GM21723 (cell line): ENCODE measurements around the gene NUBP2.

Experiments
- ATAC-seq: cut with Tn5 transposase; IDR thresholded peaks from one replicate; pipeline ENCODE4 v1.9.1; 2021; ENCODE audit warnings: mild to moderate bottlenecking, moderate library complexity; ENCODE audit not compliant: unreplicated experiment

NUBP2 gene

DNA sequence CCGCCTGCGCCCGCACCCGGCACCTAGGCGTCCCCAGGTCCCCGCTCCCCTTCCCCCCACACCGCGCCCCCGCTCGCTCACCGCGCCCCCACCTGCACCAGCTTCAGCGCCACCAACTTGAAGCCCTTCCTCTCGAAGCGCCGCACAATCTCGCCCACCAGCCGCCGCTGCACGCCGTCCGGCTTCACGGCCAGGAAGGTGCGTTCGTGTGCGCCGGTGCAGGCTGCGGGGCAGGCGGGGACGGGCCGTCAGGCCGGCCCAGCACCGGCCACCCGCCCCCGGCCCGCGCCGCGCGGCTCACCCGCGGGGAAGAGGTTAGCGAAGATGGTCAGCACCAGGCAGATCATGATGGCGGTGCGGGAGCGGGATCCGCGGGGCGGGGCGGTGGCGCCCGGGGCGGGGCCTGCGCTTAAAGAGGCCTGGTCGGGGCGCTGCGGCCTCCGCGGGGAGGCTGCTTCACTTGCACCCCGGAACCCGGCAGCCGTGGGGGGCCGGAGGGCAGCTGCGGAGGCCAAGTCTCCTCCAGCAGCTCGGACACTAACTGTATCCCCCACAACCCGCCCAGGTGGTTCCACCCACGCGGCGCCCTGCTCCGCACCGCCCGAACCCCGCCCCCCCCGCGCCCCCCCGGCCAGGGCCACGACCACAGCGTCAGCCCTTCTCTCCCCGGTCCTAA, 11.4 kb upstream of the NUBP2 start, which contains the start of gene NME3:
Gene NME3, minus strand, starts transcription at position 356 of the 676 bp plus-strand sequence. Its CDS starts 9 bp downstream, at position 347.
- ATAC-seq: peak; percentile 31

DNA sequence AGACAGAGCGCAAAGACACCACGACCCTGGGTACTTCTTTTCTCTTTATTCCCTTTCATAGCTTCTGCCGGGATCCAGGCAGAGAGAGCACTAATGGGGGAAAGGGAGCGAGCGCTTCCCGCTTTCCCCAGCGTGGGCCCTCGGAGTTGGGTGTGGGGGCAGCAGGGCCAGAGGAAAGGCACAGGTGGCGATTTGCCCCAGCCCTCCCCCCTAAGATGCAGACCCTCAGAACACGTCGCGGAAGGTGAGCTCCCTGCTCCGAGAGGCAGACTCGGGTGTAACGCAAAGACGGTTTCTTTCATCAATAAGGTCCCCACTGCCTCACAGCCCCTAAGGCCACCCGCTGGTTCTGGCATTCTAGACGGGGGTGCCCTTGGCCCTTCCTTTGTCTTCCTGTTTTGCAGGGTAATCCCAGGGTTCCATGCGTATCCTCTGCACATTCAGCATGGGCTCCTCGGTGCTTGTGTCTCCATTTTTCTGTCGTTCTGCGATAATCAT, 10.8 kb upstream of the NUBP2 start:
- ATAC-seq: no peak

DNA sequence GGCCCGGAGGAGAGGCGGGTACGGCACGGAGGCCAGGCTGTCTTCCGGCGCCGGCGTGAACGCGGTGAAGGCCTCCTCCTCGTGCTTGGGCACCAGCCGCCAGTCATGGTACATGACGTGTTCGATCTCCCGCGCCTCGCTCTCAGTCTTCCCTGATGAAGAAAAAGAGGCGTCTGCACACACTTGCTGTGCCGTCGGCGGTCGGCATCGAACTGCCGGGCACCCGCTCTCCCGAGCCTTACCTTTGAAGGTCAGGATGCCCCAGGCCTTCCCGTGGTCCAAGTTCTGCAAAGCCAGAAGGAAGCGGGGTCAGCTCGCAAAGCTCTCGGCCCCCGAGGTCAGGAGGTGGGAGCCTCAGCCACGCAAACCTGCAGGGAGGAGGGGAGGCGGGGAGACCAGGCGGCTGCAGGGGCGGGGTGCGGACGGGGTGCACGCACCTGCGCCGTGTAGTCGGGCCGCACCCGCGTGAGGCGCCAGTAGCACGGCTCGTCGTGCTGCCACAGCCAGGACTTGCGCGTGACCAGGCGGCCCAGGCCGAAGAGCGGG, 10.3 kb upstream of the NUBP2 start, which contains the start of gene EME2:
Gene EME2, plus strand, starts transcription at position 449 of the 546 bp plus-strand sequence. CDS start 418 bp downstream, outside the sequence.
- peak; percentile 9 for ATAC-seq

GRCh38 chr16:1772908-1773702, 9.7 kb upstream of the NUBP2 start, which contains the start of gene MRPS34:
MRPS34 (minus strand) TSS chr16:1773134; CDS start chr16:1773119, 15 bp downstream.
- peak; percentile 45 for ATAC-seq

DNA sequence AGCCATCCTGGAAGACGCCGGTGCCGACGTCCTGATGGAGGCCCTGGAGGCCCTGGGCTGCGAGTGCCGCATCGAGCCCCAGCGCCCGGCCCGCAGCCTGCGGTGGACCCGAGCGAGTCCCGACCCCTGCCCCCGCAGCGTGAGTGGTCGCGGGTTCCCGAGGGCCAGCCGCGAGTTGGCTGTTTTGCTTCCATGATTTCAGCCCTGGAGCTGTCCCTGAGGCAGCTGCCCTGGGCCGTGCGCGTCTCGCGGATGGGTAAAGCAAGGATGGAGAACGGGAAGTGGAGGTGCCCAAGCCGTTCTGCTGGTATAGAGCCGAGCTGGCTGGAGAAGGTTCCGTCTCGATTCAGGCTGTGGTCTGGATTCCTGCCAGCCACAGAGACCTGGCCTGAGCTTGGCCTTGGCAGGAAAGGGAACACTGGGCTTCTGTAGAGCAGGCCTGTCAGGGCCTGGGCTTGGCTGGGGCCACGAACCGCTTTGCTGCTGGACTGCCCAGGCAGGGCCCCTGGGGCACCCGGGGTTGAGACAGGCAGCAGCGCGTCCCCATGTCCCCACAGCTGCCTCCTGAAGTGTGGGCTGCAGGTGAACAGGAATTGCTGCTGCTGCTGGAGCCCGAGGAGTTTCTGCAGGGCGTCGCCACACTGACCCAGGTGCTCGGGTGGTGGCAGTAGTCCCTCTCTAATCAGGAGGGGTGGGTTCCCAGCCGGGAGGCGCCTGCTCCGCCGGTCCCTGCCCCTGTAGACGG, 8.9 kb upstream of the NUBP2 start:
- ATAC-seq: no peak

DNA sequence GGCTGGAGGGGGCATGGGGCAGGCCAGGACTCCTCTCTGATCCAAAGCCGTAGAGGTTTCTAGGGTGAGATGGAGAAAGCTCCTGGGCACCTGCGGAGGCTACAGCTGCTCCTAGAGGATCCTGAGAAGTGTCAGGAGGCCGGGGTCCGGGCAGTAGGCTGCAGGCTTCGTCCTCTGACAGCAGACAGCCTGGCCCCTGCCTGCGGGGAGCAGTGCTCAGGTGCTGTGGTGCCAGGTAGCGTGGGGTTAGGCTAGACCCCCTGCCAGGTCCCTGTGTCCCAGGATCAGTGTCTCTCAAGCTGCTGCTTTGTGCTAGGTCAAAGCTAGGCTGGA, 8.3 kb upstream of the NUBP2 start:
- no peak for ATAC-seq

DNA sequence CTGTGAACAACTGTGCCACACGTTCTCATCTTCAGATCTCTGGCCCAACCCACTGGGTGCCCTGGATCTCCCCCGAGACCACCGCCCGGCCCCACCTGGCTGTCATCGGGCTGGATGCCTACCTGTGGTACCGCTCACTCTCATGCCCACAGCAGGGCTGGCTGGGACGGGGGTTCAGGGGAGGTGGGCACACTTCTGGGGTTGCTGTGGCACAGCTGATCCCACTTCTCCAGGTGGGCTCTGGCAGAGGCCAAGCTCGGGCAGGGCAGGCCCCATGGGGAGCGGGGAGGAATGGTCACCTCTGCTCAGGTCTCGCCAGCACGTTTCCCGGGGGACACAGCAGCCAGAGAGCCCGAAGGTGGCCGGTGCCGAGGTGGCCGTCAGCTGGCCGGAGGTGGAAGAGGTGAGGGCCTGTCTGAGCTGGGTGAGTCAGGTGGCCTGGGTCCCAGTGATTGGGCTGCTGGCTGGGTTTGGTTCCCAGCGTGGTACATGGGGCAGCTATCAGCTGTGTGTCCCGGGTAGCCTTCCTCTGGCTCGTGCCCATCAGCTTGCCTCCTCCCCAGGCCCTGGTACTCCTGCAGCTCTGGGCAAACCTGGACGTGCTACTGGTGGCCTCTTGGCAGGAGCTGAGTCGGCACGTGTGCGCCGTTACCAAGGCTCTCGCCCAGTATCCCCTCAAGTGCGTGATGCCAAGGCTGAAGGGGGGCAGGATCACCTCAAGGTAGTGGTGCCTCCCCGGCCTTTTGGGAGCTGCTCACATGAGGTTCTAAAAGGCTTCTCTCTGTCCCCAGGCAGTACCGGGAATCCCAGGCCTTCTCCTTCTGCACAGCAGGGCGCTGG, 7.5 kb upstream of the NUBP2 start:
- no peak for ATAC-seq

DNA sequence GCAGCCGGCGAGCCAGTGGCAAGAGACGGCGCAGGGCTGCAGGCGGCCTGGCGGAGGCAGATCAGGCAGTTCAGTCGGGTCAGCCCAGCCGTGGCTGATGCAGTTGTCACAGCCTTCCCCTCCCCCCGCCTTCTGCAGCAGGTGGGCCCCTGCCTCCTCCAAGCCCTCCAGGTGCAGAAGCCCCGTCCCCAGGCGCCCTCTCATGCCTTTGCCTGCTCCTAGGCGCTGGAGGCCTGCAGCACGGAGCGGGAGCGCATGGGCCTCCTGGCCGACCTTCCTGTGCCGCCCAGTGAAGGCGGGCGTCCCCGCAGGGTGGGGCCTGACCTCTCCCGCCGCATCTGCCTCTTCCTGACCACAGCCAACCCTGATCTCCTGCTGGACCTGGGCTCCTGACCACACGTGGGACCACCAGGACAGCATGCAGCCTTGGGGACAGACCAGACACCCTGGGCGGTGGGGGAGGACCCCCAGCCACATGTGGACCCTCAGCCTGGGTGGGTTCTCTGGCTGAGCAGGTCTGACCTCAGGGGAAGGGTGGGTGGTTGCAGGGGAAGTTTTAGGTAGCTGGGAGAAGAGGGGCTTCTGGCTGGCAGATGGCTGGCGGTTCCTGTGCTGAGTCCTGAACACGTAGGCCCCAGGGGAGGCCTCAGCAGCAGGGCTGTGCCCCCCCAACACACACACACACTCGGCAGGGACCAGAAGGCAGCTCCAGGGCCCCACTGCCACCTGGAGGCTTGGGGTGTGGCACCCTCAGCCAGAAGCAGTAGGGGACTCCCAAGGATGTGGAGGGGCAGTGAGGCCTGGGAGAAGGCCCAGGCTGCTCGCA, 6.7 kb upstream of the NUBP2 start:
- no peak for ATAC-seq

DNA sequence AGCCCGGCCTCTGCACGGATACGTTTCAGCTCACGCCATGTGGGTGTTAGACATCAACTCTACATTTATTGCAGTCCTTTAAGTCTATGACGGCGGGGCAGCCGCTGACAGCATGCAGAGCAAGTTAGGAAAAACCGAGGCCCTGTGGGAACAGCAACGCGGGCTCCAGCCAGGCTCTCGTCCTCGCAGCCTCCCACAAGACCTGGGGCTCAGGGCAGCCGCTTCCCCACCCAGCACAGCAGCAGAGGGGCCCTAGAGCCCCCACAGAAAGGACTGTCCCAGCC, 6.1 kb upstream of the NUBP2 start:
- ATAC-seq: no peak

DNA sequence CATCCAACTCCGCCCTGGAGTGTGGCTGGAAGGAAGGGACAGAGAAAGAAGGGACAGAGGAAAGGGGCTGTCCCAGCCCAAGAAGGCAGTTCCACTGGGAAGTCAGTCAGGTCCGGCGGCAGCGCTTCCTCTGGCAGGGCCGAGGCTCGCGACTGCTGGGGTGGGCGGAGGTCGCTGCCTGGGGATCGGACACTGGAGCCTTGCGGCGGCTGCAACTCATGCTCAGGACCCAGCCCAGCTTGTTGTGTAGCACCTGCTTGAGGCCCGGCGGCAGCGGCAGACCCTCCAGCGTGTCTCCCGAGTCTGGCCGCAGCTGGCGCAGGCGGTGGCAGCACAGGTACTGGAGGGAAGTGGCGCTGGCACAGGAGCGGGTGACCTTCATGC, 5.8 kb upstream of the NUBP2 start:
- no peak for ATAC-seq

GRCh38 chr16:1777375-1778199, 5.2 kb upstream of the NUBP2 start:
- ATAC-seq: no peak

DNA sequence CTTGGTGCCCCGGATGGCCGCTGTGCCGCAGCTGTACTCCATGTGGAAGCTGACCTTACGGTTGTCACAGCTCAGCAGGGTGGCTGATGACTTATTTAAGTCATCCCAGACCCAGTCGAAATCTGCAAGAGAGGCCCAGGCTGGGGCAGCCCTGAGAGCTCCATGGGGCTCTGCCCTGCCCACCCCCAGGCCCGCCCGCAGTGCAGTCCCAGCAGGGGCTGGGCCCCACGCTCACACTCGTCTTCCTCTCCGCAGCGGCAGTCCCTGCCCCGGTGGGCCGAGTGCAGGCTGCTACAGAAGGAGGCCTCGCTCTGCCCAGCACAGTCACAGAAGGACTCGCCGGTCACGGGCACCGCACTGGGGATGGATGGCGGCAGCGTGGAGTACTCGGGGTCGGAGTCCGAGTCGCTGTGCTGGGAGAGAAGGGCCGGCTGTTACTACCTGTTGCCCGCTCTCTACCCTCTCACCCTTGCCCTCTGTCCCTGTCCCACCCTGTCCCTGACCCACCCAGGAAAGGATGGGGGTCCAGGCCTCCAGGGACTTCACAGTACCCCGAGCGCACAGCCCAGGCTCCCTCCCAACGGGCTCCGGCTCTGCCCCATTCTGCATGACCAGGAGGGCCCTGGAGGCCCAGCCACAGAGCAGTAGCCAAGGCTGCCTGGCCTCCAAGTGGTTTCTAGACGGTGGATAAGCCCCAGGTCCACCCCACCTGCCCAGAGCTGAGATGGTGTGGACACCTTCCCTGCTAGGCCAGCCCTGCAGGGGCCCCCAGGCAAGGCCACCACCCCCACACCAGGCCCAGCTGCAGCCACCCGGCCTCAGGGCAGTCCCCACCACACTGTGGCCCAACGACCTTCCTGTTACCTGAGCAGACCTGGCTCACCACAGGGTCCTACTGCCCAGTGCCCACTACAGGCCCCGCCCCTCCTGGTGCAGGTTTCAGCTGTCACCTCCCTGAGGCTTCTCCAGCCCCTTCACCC, 4.3 kb upstream of the NUBP2 start:
- no peak for ATAC-seq

DNA sequence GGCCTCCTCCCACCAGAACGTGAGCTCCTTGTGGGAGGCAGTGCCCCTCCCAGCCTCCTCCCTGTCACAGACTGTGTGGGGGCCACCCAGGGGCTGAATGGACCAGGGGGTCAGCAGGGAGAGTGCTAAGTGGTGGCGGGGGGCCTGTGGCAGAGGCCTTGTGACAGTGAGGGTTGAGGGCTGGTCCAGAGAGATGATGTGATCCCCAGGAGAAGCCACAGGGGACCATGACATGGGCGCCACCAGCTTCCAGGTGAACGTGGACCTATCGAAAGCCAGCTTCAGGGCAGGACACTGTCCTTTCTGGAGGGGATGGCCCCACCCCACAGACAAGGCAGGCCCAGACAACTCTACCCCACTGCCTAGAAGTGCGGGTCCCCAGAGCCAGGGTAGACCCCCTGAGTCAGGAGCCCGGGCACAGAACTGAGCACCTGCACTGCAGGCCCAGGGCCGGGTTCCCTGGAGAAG, 3.5 kb upstream of the NUBP2 start:
- no peak for ATAC-seq

GRCh38 chr16:1779741-1780676, 2.8 kb upstream of the NUBP2 start:
- no peak for ATAC-seq

DNA sequence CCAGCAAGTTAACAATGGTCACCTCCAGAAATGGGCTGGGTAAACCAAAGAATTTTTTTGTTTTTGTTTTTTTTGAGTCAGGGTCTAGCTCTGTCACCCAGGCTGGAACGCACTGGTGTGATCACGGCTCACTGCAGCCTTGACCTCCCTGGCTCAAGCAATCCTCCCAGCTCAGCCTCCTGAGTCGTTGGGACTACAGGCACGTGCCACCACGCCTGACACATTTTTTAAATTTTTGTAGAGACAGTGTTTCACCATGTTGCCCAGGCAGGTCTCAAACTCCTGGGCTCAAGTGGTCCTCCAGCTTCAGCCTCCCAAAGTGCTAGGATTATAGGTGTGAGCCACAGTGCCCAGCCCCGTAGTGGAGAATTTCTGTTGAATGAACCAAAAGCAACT, 2.1 kb upstream of the NUBP2 start:
- ATAC-seq: no peak

- ATAC-seq: no peak
Observed at GRCh38 chr16:1781254-1781653, 1.5 kb upstream of the NUBP2 start.
